Central memory CD8-positive, alpha-beta T cell (primary cell): ENCODE data around the gene C11orf58.

Experiments
- ATAC-seq: fragments of 150-1000 bp; cut with Tn5 transposase; replicated peaks from 2 replicates; pipeline ENCODE4 v1.10.0; 2022; ENCODE audit warnings: mild to moderate bottlenecking, moderate FRiP score, moderate number of reproducible peaks; ENCODE audit not compliant: poor library complexity, severe bottlenecking; ENCODE audit errors: extremely low read depth
- DNase-seq, 2 donors: peaks; one replicate each; pipeline ENCODE4 v3.0.0; 2021; ENCODE audit warnings: low spot score in 2 of 2
- H3K27ac Mint-ChIP-seq: one replicate; pipeline ENCODE4 v1.8.0; 2022; ENCODE audit warnings: low read depth, mild to moderate bottlenecking, moderate library complexity, mixed read lengths
- H3K27me3 Mint-ChIP-seq: one replicate; pipeline ENCODE4 v1.8.0; 2022; ENCODE audit warnings: mixed read lengths
- H3K36me3 Mint-ChIP-seq: one replicate; pipeline ENCODE4 v1.8.0; 2022; ENCODE audit warnings: mild to moderate bottlenecking, moderate library complexity, mixed read lengths; ENCODE audit not compliant: insufficient read depth
- H3K4me1 Mint-ChIP-seq: one replicate; pipeline ENCODE4 v1.8.0; 2022; ENCODE audit warnings: mixed read lengths
- H3K4me3 Mint-ChIP-seq: one replicate; pipeline ENCODE4 v1.8.0; 2022; ENCODE audit warnings: mild to moderate bottlenecking, moderate library complexity, mixed read lengths
- H3K9me3 Mint-ChIP-seq: one replicate; pipeline ENCODE4 v1.8.0; 2022; ENCODE audit warnings: mixed read lengths

The C11orf58 gene

GRCh38 chr11:16738193-16738946 is at the start of gene C11orf58:
TSS of gene C11orf58 (plus strand) at chr11:16738647. CDS start at chr11:16738779, 132 bp downstream.
- Mint-ChIP-seq H3K36me3 (peaks cover 8% of the 10 kb centered on the region), H3K4me3 (no peak within 1 kb of the TSS), H3K27me3 (no peaks in the 10 kb centered on the region), H3K9me3 (no peaks in the 10 kb centered on the region), H3K27ac (no peak within 1 kb of the TSS), H3K4me1 (peaks cover 18% of the 10 kb centered on the region)
- peak; percentile 93 to 96 for DNase-seq
- peak; percentile 96 for ATAC-seq

GRCh38 chr11:16690086-16690485 is 48.4 kb upstream of the C11orf58 start:
- no peaks in the 10 kb centered on the region for H3K4me1 Mint-ChIP-seq
- H3K36me3 Mint-ChIP-seq, result no peaks in the 10 kb centered on the region
- no peak overlapping the region for H3K27ac Mint-ChIP-seq
- ATAC-seq, result no peak
- no peak for DNase-seq
- no peaks in the 10 kb centered on the region for H3K9me3 Mint-ChIP-seq
- no peak overlapping the region for H3K4me3 Mint-ChIP-seq
- peaks cover 24% of the 10 kb centered on the region for H3K27me3 Mint-ChIP-seq

GRCh38 chr11:16703795-16704194 is 34.7 kb upstream of the C11orf58 start:
- ATAC-seq, result no peak
- no peak for DNase-seq
- no peak overlapping the region for H3K27ac Mint-ChIP-seq

GRCh38 chr11:16713594-16713993 is 24.9 kb upstream of the C11orf58 start:
- Mint-ChIP-seq H3K9me3 (no peaks in the 10 kb centered on the region), H3K27ac (no peak overlapping the region), H3K27me3 (peaks cover 20% of the 10 kb centered on the region), H3K4me1 (no peaks in the 10 kb centered on the region), H3K36me3 (no peaks in the 10 kb centered on the region), H3K4me3 (no peak overlapping the region)
- DNase-seq (no peak), ATAC-seq (no peak)

More at GRCh38 chr11:16703795-16704194, 34.7 kb upstream of the C11orf58 start:
- peaks cover 25% of the 10 kb centered on the region for H3K27me3 Mint-ChIP-seq
- no peaks in the 10 kb centered on the region for H3K4me1 Mint-ChIP-seq
- H3K4me3 Mint-ChIP-seq, result no peak overlapping the region
- no peaks in the 10 kb centered on the region for H3K9me3 Mint-ChIP-seq
- H3K36me3 Mint-ChIP-seq, result no peaks in the 10 kb centered on the region

GRCh38 chr11:16722581-16723344 is 15.7 kb upstream of the C11orf58 start:
- DNase-seq (no peak), ATAC-seq (no peak)
- Mint-ChIP-seq H3K27ac (no peak overlapping the region), H3K4me3 (no peak overlapping the region), H3K4me1 (no peaks in the 10 kb centered on the region), H3K27me3 (peaks cover 17% of the 10 kb centered on the region), H3K9me3 (no peaks in the 10 kb centered on the region), H3K36me3 (no peaks in the 10 kb centered on the region)

GRCh38 chr11:16727806-16728205 is 10.6 kb upstream of the C11orf58 start:
- peaks cover 34% of the 10 kb centered on the region for H3K27me3 Mint-ChIP-seq
- H3K4me1 Mint-ChIP-seq, result no peaks in the 10 kb centered on the region
- no peak for ATAC-seq
- H3K36me3 Mint-ChIP-seq, result no peaks in the 10 kb centered on the region
- H3K9me3 Mint-ChIP-seq, result peaks cover 6% of the 10 kb centered on the region
- no peak for DNase-seq
- no peak overlapping the region for H3K4me3 Mint-ChIP-seq
- H3K27ac Mint-ChIP-seq, result no peak overlapping the region

- H3K9me3 Mint-ChIP-seq, result no peaks in the 10 kb centered on the region
- H3K36me3 Mint-ChIP-seq, result peaks cover 6% of the 10 kb centered on the region
- peaks cover 13% of the 10 kb centered on the region for H3K4me1 Mint-ChIP-seq
- no peak overlapping the region for H3K4me3 Mint-ChIP-seq
- H3K27ac Mint-ChIP-seq, result no peak overlapping the region
- no peak for DNase-seq
- ATAC-seq, result peak; percentile 2
- no peaks in the 10 kb centered on the region for H3K27me3 Mint-ChIP-seq
These were observed 642 bp upstream of the C11orf58 start for GRCh38 chr11:16737818-16738192.

GRCh38 chr11:16738947-16739815 is 734 bp downstream of the C11orf58 start:
- no peaks in the 10 kb centered on the region for H3K27me3 Mint-ChIP-seq
- ATAC-seq (peak; percentile 9), DNase-seq (peak in 1 of 2 donors; percentile 18)
- H3K27ac Mint-ChIP-seq, result no peak overlapping the region
- no peaks in the 10 kb centered on the region for H3K9me3 Mint-ChIP-seq
- no peak overlapping the region for H3K4me3 Mint-ChIP-seq
- H3K36me3 Mint-ChIP-seq, result peaks cover 14% of the 10 kb centered on the region
- H3K4me1 Mint-ChIP-seq, result peaks cover 22% of the 10 kb centered on the region

GRCh38 chr11:16741473-16741872 is 3.0 kb downstream of the C11orf58 start:
- peaks cover 41% of the 10 kb centered on the region for H3K4me1 Mint-ChIP-seq
- peaks cover 35% of the 10 kb centered on the region for H3K36me3 Mint-ChIP-seq
- H3K4me3 Mint-ChIP-seq, result peak overlapping the region; percentile 28
- H3K27ac Mint-ChIP-seq, result no peak overlapping the region
- H3K27me3 Mint-ChIP-seq, result no peaks in the 10 kb centered on the region
- no peak for ATAC-seq
- DNase-seq, result no peak
- H3K9me3 Mint-ChIP-seq, result no peaks in the 10 kb centered on the region

GRCh38 chr11:16743478-16743877 is 5.0 kb downstream of the C11orf58 start:
- Mint-ChIP-seq H3K36me3 (peaks cover 47% of the 10 kb centered on the region), H3K9me3 (no peaks in the 10 kb centered on the region), H3K27me3 (no peaks in the 10 kb centered on the region), H3K27ac (no peak overlapping the region), H3K4me1 (peaks cover 50% of the 10 kb centered on the region), H3K4me3 (no peak overlapping the region)
- DNase-seq (no peak), ATAC-seq (no peak)

GRCh38 chr11:16744128-16744725 is 5.8 kb downstream of the C11orf58 start:
- Mint-ChIP-seq H3K27ac (peak overlapping the region; percentile 81), H3K27me3 (no peaks in the 10 kb centered on the region), H3K9me3 (no peaks in the 10 kb centered on the region), H3K4me1 (peaks cover 50% of the 10 kb centered on the region), H3K4me3 (no peak overlapping the region), H3K36me3 (peaks cover 53% of the 10 kb centered on the region)
- DNase-seq (no peak), ATAC-seq (no peak)

- ATAC-seq, result no peak
- peaks cover 48% of the 10 kb centered on the region for H3K4me1 Mint-ChIP-seq
These were observed 7.6 kb downstream of the C11orf58 start for GRCh38 chr11:16745950-16746605.

More at GRCh38 chr11:16745950-16746605, 7.6 kb downstream of the C11orf58 start:
- H3K27ac Mint-ChIP-seq, result peak overlapping the region; percentile 81
- H3K4me3 Mint-ChIP-seq, result no peak overlapping the region
- peaks cover 71% of the 10 kb centered on the region for H3K36me3 Mint-ChIP-seq
- no peaks in the 10 kb centered on the region for H3K9me3 Mint-ChIP-seq
- no peak for DNase-seq
- H3K27me3 Mint-ChIP-seq, result no peaks in the 10 kb centered on the region
